ENCODE measurements around the gene TMEM213. TPM values are rescaled to one million over a fixed set of nuclear protein-coding genes. Genes with fewer than 3 reads are reported as not detected.

Gene TMEM213
- polyA plus RNA-seq, 1 donor from 2014 or later, result not detected

DNA sequence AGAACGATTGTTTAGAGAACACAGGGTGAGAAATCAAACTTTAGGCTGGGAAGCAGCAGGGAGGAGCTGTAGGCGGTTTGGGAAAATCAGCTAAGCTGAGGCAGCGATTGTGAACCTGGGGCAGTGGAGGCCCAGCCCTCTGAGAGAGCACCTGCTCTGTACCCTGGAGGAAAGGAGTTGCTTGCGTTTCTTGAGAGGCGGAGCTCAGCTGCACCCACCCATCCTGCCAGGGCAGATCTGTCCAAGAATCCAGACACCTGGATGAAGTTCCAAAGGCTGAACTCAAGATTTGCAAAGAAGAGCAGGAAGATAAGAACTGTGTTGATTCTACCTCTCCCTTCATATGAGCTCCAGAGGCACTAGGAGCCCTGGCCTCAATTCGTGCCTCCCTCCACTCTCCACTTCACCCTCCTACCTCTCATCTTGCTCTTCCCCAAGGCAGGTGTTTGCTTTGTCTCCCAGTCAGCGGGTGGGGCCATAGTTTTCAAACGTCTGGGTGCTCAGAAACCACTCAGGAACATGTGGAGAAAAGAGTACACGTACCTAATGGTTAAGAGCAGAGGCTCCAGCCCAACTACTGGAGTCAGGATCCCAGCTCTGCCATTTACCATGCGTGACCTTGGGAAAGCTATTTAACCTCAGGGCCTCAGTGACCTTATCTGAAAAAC, 21.5 kb upstream of the TMEM213 start:
- H3K4me3 ChIP-seq (ENCODE audit: low read length), result no peak overlapping the region
- H3K9me2 ChIP-seq (ENCODE audit: insufficient read depth, low read length), result no peaks in the 10 kb centered on the region
- no peaks in the 10 kb centered on the region for H4K20me1 ChIP-seq (ENCODE audit: insufficient read depth)
- no peak overlapping the region for H2AFZ ChIP-seq (ENCODE audit: low read depth, low read length)
- H3K27ac ChIP-seq (ENCODE audit: low read length), result no peak overlapping the region
- TF ChIP-seq EP300 (conservative IDR thresholded peaks at IDR 0.05; ENCODE audit: poor library complexity, severe bottlenecking) (no peak), SMC3 (conservative IDR thresholded peaks at IDR 0.05; ENCODE audit: poor library complexity) (no peak), RAD21 (conservative IDR thresholded peaks at IDR 0.05) (no peak), TAF1 (IDR thresholded peaks at IDR 0.05; ENCODE audit: low read depth) (no peak), POLR2AphosphoS5 (IDR thresholded peaks at IDR 0.05) (no peak), EZH2 (IDR thresholded peaks at IDR 0.05; ENCODE audit: borderline replicate concordance, insufficient read depth, low read length, poor library complexity, severe bottlenecking) (no peak), MXI1 (conservative IDR thresholded peaks at IDR 0.05; ENCODE audit: poor library complexity, severe bottlenecking) (no peak)
- TF ChIP-seq, protein P1, sequence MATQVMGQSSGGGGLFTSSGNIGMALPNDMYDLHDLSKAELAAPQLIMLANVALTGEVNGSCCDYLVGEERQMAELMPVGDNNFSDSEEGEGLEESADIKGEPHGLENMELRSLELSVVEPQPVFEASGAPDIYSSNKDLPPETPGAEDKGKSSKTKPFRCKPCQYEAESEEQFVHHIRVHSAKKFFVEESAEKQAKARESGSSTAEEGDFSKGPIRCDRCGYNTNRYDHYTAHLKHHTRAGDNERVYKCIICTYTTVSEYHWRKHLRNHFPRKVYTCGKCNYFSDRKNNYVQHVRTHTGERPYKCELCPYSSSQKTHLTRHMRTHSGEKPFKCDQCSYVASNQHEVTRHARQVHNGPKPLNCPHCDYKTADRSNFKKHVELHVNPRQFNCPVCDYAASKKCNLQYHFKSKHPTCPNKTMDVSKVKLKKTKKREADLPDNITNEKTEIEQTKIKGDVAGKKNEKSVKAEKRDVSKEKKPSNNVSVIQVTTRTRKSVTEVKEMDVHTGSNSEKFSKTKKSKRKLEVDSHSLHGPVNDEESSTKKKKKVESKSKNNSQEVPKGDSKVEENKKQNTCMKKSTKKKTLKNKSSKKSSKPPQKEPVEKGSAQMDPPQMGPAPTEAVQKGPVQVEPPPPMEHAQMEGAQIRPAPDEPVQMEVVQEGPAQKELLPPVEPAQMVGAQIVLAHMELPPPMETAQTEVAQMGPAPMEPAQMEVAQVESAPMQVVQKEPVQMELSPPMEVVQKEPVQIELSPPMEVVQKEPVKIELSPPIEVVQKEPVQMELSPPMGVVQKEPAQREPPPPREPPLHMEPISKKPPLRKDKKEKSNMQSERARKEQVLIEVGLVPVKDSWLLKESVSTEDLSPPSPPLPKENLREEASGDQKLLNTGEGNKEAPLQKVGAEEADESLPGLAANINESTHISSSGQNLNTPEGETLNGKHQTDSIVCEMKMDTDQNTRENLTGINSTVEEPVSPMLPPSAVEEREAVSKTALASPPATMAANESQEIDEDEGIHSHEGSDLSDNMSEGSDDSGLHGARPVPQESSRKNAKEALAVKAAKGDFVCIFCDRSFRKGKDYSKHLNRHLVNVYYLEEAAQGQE (IDR thresholded peaks at IDR 0.05; ENCODE audit: borderline replicate concordance), result no peak
- TF ChIP-seq, protein P2, sequence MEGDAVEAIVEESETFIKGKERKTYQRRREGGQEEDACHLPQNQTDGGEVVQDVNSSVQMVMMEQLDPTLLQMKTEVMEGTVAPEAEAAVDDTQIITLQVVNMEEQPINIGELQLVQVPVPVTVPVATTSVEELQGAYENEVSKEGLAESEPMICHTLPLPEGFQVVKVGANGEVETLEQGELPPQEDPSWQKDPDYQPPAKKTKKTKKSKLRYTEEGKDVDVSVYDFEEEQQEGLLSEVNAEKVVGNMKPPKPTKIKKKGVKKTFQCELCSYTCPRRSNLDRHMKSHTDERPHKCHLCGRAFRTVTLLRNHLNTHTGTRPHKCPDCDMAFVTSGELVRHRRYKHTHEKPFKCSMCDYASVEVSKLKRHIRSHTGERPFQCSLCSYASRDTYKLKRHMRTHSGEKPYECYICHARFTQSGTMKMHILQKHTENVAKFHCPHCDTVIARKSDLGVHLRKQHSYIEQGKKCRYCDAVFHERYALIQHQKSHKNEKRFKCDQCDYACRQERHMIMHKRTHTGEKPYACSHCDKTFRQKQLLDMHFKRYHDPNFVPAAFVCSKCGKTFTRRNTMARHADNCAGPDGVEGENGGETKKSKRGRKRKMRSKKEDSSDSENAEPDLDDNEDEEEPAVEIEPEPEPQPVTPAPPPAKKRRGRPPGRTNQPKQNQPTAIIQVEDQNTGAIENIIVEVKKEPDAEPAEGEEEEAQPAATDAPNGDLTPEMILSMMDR (IDR thresholded peaks at IDR 0.05; ENCODE audit: poor library complexity, severe bottlenecking), result no peak
- no peak overlapping the region for H3K4me2 ChIP-seq (ENCODE audit: low read length)
- H3K9ac ChIP-seq (ENCODE audit: low read length), result no peak overlapping the region
- no peaks in the 10 kb centered on the region for H3K79me2 ChIP-seq (replicated peaks; ENCODE audit: insufficient read depth, low read length)
- H3K36me3 ChIP-seq (ENCODE audit: insufficient read depth, low read length), result no peaks in the 10 kb centered on the region
- no peaks in the 10 kb centered on the region for H3F3A ChIP-seq (ENCODE audit: insufficient read depth, low read length, poor library complexity, severe bottlenecking)
- no peaks in the 10 kb centered on the region for H3K27me3 ChIP-seq (ENCODE audit: insufficient read depth, low read depth, low read length)
- no peaks in the 10 kb centered on the region for H3K9me3 ChIP-seq (ENCODE audit: low read length)

DNA sequence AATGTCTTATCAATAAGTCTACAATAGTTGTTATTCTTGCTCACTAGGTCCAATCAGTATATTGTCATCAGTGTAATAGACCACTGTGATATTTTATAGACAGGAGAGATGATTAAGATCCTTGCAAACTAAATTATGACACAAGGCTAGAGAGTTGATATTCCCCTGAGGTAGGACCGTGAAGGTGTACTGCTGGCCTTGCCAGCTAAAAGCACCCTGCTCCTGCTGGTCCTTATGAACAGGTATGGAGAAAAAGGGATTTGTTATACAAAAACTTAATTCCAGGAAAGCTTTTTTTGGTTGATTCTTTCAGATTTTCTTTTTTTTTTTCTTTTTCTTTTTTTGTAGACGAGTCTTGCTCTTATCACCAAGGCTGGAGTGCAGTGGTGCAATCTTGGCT, 16.8 kb upstream of the TMEM213 start:
- H3K9me3 ChIP-seq (ENCODE audit: low read length), result no peaks in the 10 kb centered on the region
- TF ChIP-seq RAD21 (conservative IDR thresholded peaks at IDR 0.05) (no peak), TAF1 (IDR thresholded peaks at IDR 0.05; ENCODE audit: low read depth) (no peak), EZH2 (IDR thresholded peaks at IDR 0.05; ENCODE audit: borderline replicate concordance, insufficient read depth, low read length, poor library complexity, severe bottlenecking) (no peak), MXI1 (conservative IDR thresholded peaks at IDR 0.05; ENCODE audit: poor library complexity, severe bottlenecking) (no peak), EP300 (conservative IDR thresholded peaks at IDR 0.05; ENCODE audit: poor library complexity, severe bottlenecking) (no peak), POLR2AphosphoS5 (IDR thresholded peaks at IDR 0.05) (no peak)
- TF ChIP-seq, protein P2 (IDR thresholded peaks at IDR 0.05; ENCODE audit: poor library complexity, severe bottlenecking), result no peak
- H2AFZ ChIP-seq (ENCODE audit: low read depth, low read length), result no peak overlapping the region
- H3K79me2 ChIP-seq (replicated peaks; ENCODE audit: insufficient read depth, low read length), result no peaks in the 10 kb centered on the region
- no peaks in the 10 kb centered on the region for H3K27me3 ChIP-seq (ENCODE audit: insufficient read depth, low read depth, low read length)
- H3F3A ChIP-seq (ENCODE audit: insufficient read depth, low read length, poor library complexity, severe bottlenecking), result no peaks in the 10 kb centered on the region
- no peak overlapping the region for H3K4me3 ChIP-seq (ENCODE audit: low read length)
- H3K9ac ChIP-seq (ENCODE audit: low read length), result no peak overlapping the region
- no peak overlapping the region for H3K4me2 ChIP-seq (ENCODE audit: low read length)
- no peaks in the 10 kb centered on the region for H3K36me3 ChIP-seq (ENCODE audit: insufficient read depth, low read length)
- no peak overlapping the region for H3K27ac ChIP-seq (ENCODE audit: low read length)
- no peaks in the 10 kb centered on the region for H3K9me2 ChIP-seq (ENCODE audit: insufficient read depth, low read length)
- no peaks in the 10 kb centered on the region for H4K20me1 ChIP-seq (ENCODE audit: insufficient read depth)
